ENCODE results near the gene STK4.

DNA sequence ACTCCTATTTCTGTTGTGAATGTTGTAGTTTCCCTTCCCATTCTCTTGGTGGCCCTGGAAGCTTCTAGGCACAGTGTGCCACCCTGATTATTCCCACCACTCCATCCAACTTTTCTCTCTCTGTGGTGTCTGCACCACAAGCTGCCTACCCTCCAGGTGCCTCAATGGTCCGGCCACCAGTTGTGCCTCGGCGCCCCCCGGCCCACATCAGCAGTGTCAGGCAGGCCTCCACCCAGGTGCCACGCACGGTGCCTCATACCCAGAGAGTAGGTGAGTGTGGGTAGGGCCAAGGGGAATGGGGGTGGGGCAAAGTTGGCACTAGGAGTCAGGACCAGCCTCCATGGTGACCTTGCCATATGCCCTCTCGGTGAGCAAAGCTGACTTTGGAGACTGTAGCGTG lies 33.4 kb upstream of the STK4 start:
- no peak for TF ChIP-seq POLR2AphosphoS5 (IDR thresholded peaks at IDR 0.05; ENCODE audit: low read depth, low read length)
- TF ChIP-seq POLR2A (IDR thresholded peaks at IDR 0.05; ENCODE audit: low read depth, low read length): no peak
